Testis (tissue), 3 donors: ENCODE measurements around the gene FCGBP. TPM values are rescaled to one million over a fixed set of nuclear protein-coding genes. Genes with fewer than 3 reads are reported as not detected.
"Not testable (repeated sequence)": the region's sequence is repeated elsewhere in the genome, so short reads cannot be mapped to it uniquely, and the experiment has no call there.

Experiments used
- DNase-seq: peaks from one replicate; pipeline ENCODE4 v3.0.0-alpha.2; 2019
- H3K27ac ChIP-seq, 2 donors: fragments of 200-600 bp; sonication (generic); one replicate each; pipeline ENCODE4 v1.5.1; 2019
- H3K27me3 ChIP-seq: fragments of 200-600 bp; sonication (generic); one replicate; pipeline ENCODE4 v1.5.1; 2019
- H3K36me3 ChIP-seq: fragments of 200-600 bp; sonication (generic); one replicate; pipeline ENCODE4 v1.5.1; 2017; ENCODE audit warnings: low read depth; ENCODE audit errors: missing control alignments
- H3K4me1 ChIP-seq: fragments of 200-600 bp; sonication (generic); one replicate; pipeline ENCODE4 v1.5.1; 2019
- H3K4me3 ChIP-seq, 2 donors: fragments of 200-600 bp; sonication (generic); one replicate each; pipeline ENCODE4 v1.5.1; 2017 to 2019
- H3K9me3 ChIP-seq: fragments of 200-600 bp; sonication (generic); one replicate; pipeline ENCODE4 v1.5.1; 2017
- CTCF ChIP-seq, 3 experiments: fragments of 450-650 bp in 2 of 3; fragments of 200-600 bp in 1 of 3; sonication (generic) in 1 of 3; IDR thresholded peaks; one replicate each; pipeline ENCODE4 v1.5.1; 2016 to 2019; ENCODE audit warnings: antibody characterized with exemption in 3 of 3, mild to moderate bottlenecking in 2 of 3, moderate library complexity in 1 of 3
- POLR2A ChIP-seq: fragments of 450-650 bp; IDR thresholded peaks from one replicate; pipeline ENCODE4 v1.6.1; 2017; ENCODE audit warnings: antibody characterized with exemption, mild to moderate bottlenecking, moderate library complexity
- WGBS, 2 donors: methylation state at CpG; one replicate each; pipeline ENCODE4 v1.1.5; 2018; 5-methylcytosine and 5-hydroxymethylcytosine counted together
- intact Hi-C: fragments of 100-400 bp; cut with DNase I; formaldehyde crosslinking; loops from one replicate; pipeline ENCODE4 v1.15.1; 2023; ENCODE audit warnings: low total_unique reads
- polyA plus RNA-seq: library from polyadenylated mRNA; stranded (reverse); fragments of 350-450 nt; fragmentation: Illumina TruSeq; extraction: RNeasy Lipid Tissue Mini Kit (QIAGEN cat#74804); gene quantifications from one replicate; pipeline ENCODE4 v1.2.3, GENCODE V29; 2014; ENCODE audit warnings: low read depth, low replicate concordance; ENCODE audit not compliant: insufficient read depth
- total RNA-seq, 2 donors: library from RNA; depleted of rRNA; stranded (reverse); fragments of >200 nt; gene quantifications; one replicate each; pipeline ENCODE4 v1.2.3, GENCODE V29; 2016

FCGBP gene
- total and polyA plus RNA-seq, 3 donors from 2014 or later, result 6.7 to 18.8 (median 15.9) TPM

- 74 to 82% methylated on average over 17 of the region's 17 CpGs for WGBS, 2 donors
- H3K36me3 ChIP-seq, result no peaks in the 10 kb centered on the region
- no peaks in the 10 kb centered on the region for H3K4me1 ChIP-seq
- no peak for TF ChIP-seq POLR2A
- no peak for TF ChIP-seq CTCF (IDR thresholded peaks at IDR 0.05)
- no peaks in the 10 kb centered on the region for H3K9me3 ChIP-seq
- intact Hi-C loops, result no loop called here
- H3K27me3 ChIP-seq, result no peaks in the 10 kb centered on the region
- no peak overlapping the region for H3K27ac ChIP-seq
- H3K4me3 ChIP-seq, result no peak overlapping the region
- DNase-seq, result no peak
Measured at GRCh38 chr19:39890755-39891551, 43.5 kb downstream of the FCGBP start.

- H3K9me3 ChIP-seq, intact Hi-C loops, DNase-seq, H3K27me3 ChIP-seq, H3K4me3 ChIP-seq, H3K36me3 ChIP-seq, H3K4me1 ChIP-seq, H3K27ac ChIP-seq: not testable (repeated sequence)
- 93 to 97% methylated on average over 8 to 17 of the region's 20 CpGs for WGBS, 2 donors
Measured at GRCh38 chr19:39889872-39890754, 44.3 kb downstream of the FCGBP start.

- intact Hi-C loops, H3K27ac ChIP-seq, DNase-seq, H3K36me3 ChIP-seq, H3K9me3 ChIP-seq, H3K4me3 ChIP-seq, H3K4me1 ChIP-seq, H3K27me3 ChIP-seq: not testable (repeated sequence)
- WGBS, 2 donors, result 18 to 25% methylated on average over 2 of the region's 3 CpGs
Measured at GRCh38 chr19:39887456-39887951, 46.9 kb downstream of the FCGBP start.

- H3K27ac ChIP-seq, DNase-seq, H3K4me1 ChIP-seq, intact Hi-C loops, H3K4me3 ChIP-seq, H3K36me3 ChIP-seq, H3K27me3 ChIP-seq, H3K9me3 ChIP-seq: not testable (repeated sequence)
- WGBS, 2 donors, result 82% methylated on average over 19 of the region's 30 CpGs; no CpG with 5 or more reads in 1 of the 2 donors
Measured at GRCh38 chr19:39885821-39886554, 48.4 kb downstream of the FCGBP start.

- H3K27ac ChIP-seq, H3K36me3 ChIP-seq, intact Hi-C loops, H3K4me3 ChIP-seq, H3K9me3 ChIP-seq, H3K4me1 ChIP-seq, H3K27me3 ChIP-seq, DNase-seq: not testable (repeated sequence)
- 66 to 77% methylated on average over 5 of the region's 9 CpGs for WGBS, 2 donors
Measured at GRCh38 chr19:39884721-39885120, 49.7 kb downstream of the FCGBP start.

Other genes with a start within 250 kb of the FCGBP start
- gene LGALS14, start 230.2 kb downstream of the FCGBP start, total RNA-seq, result not detected
- not detected for gene LGALS14, start 230.2 kb downstream of the FCGBP start, polyA plus RNA-seq
- gene CLC, start 196.6 kb downstream of the FCGBP start, total RNA-seq, result not detected
- gene CLC, start 196.6 kb downstream of the FCGBP start, polyA plus RNA-seq, result 0.61 TPM
- gene LEUTX, start 155.8 kb downstream of the FCGBP start, total RNA-seq, result not detected
- not detected for gene LEUTX, start 155.8 kb downstream of the FCGBP start, polyA plus RNA-seq
- gene DYRK1B, start 100.5 kb downstream of the FCGBP start, total RNA-seq, result 100 to 1,000 TPM in 1 of 2 donors, 10 to 100 TPM in 1; 90.8 to 127 TPM
- gene DYRK1B, start 100.5 kb downstream of the FCGBP start, polyA plus RNA-seq, result 124 TPM
- gene FBL, start 88.3 kb downstream of the FCGBP start, total RNA-seq, result 100 to 1,000 TPM; 236 to 301 TPM
- gene FBL, start 88.3 kb downstream of the FCGBP start, polyA plus RNA-seq, result 303 TPM
- gene PSMC4, start 36.5 kb upstream of the FCGBP start, total RNA-seq, result 10 to 100 TPM; 73.0 to 77.9 TPM
- gene PSMC4, start 36.5 kb upstream of the FCGBP start, polyA plus RNA-seq, result 114 TPM
- 10 to 100 TPM; 19.6 to 21.7 TPM for gene ZNF546, start 62.4 kb upstream of the FCGBP start, total RNA-seq
- gene ZNF546, start 62.4 kb upstream of the FCGBP start, polyA plus RNA-seq, result 27.6 TPM
- gene ZNF780B, start 121.6 kb upstream of the FCGBP start, total RNA-seq, result 10 to 100 TPM; 13.5 to 18.6 TPM
- gene ZNF780B, start 121.6 kb upstream of the FCGBP start, polyA plus RNA-seq, result 5.0 TPM
- gene ZNF780A, start 156.3 kb upstream of the FCGBP start, total RNA-seq, result 10 to 100 TPM; 16.1 to 17.2 TPM
- 9.5 TPM for gene ZNF780A, start 156.3 kb upstream of the FCGBP start, polyA plus RNA-seq